ENCODE data around the gene PSMB10. TPM values are rescaled to one million over a fixed set of nuclear protein-coding genes. Genes with fewer than 3 reads are reported as not detected.
"Not testable (repeated sequence)": the region's sequence is repeated elsewhere in the genome, so short reads cannot be mapped to it uniquely, and the experiment has no call there.

Gene PSMB10
- polyA plus RNA-seq (ENCODE audit: insufficient read depth in 1 of 5, insufficient read length in 5 of 5, low replicate concordance in 1 of 5), result 10 to 100 TPM; 20.6 to 39.0 (median 27.0) TPM
- long read RNA-seq, donor 1, transcript PSMB10-203 (4 exons, 591 nt), result minor isoform, 6 of 23 reads
- long read RNA-seq, donor 1, transcript PSMB10-201 (8 exons, 1,218 nt), result major isoform, 11 of 23 reads
- long read RNA-seq, donor 1, partial matches to known transcripts, result 6 of 23 reads
- long read RNA-seq, donor 1, other reads (novel, unspliced or antisense), result 0 of 23 reads
- long read RNA-seq, donor 2, transcript PSMB10-203 (4 exons, 591 nt), result major isoform, 8 of 9 reads
- long read RNA-seq, donor 2, partial matches to known transcripts, result 0 of 9 reads
- long read RNA-seq, donor 2, other reads (novel, unspliced or antisense), result 0 of 9 reads
- long read RNA-seq, donor 3, transcript PSMB10-201 (8 exons, 1,218 nt), result major isoform, 11 of 15 reads
- long read RNA-seq, donor 3, partial matches to known transcripts, result 0 of 15 reads
- long read RNA-seq, donor 3, other reads (novel, unspliced or antisense), result 0 of 15 reads
- long read RNA-seq, donor 4, transcript PSMB10-203 (4 exons, 591 nt), result major isoform, 6 of 9 reads
- long read RNA-seq, donor 4, partial matches to known transcripts, result 0 of 9 reads
- long read RNA-seq, donor 4, other reads (novel, unspliced or antisense), result 0 of 9 reads
- long read RNA-seq, donor 5, transcript PSMB10-203 (4 exons, 591 nt), result minor isoform, 13 of 30 reads
- long read RNA-seq, donor 5, transcript PSMB10-201 (8 exons, 1,218 nt), result major isoform, 17 of 30 reads
- long read RNA-seq, donor 5, partial matches to known transcripts, result 0 of 30 reads
- long read RNA-seq, donor 5, other reads (novel, unspliced or antisense), result 0 of 30 reads
- long read RNA-seq, donor 6, transcript PSMB10-203 (4 exons, 591 nt), result minor isoform, 10 of 23 reads
- long read RNA-seq, donor 6, transcript PSMB10-201 (8 exons, 1,218 nt), result major isoform, 13 of 23 reads
- long read RNA-seq, donor 6, partial matches to known transcripts, result 0 of 23 reads
- long read RNA-seq, donor 6, other reads (novel, unspliced or antisense), result 0 of 23 reads
- long read RNA-seq, donor 7, transcript PSMB10-203 (4 exons, 591 nt), result major isoform, 9 of 13 reads
- long read RNA-seq, donor 7, partial matches to known transcripts, result 0 of 13 reads
- long read RNA-seq, donor 7, other reads (novel, unspliced or antisense), result 0 of 13 reads
- long read RNA-seq, donor 8, transcript PSMB10-203 (4 exons, 591 nt), result major isoform, 8 of 9 reads
- long read RNA-seq, donor 8, partial matches to known transcripts, result 0 of 9 reads
- long read RNA-seq, donor 8, other reads (novel, unspliced or antisense), result 0 of 9 reads

DNA sequence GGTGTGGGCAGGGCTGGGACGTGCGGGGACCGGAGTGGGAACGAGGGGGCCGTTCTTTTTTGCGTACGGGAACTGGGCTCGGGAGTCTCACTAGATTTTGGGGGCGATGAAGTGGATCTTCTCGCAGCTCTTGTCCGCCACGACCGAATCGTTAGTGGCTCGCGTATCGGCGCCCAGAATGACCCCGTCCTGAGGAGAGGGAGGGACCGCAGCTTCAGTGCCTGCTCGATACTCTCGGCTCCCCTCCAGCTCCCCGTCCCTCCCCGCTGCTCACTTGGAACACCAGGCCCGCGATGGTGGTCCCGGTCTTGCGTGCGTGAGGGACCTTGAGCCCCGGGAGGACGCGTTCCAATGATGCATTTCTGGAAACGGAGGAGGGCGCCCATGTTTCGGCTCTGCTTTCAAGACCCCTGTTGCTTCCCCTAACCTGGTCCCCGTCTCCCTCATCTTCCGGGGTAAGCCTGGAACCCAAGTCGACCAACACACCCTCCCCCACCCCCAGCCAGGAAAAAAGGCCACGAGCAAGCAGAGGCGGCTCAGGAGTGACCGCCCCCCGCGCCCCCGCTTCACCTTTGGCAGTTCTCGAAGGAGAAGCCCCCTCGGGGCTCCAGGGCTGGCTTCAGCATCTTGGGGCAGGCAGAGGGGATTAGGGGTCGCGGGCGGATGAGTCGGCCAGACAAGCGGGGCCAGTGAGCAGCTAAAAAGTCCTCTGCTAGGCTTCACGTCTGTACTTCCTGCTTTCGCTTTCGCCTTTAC is at the start of gene PSMB10:
PSMB10 (minus strand) TSS at position 727 of the 756 bp plus-strand sequence; CDS start at position 626, 101 bp downstream.
- peak; percentile 37 to 47 for DNase-seq

DNA sequence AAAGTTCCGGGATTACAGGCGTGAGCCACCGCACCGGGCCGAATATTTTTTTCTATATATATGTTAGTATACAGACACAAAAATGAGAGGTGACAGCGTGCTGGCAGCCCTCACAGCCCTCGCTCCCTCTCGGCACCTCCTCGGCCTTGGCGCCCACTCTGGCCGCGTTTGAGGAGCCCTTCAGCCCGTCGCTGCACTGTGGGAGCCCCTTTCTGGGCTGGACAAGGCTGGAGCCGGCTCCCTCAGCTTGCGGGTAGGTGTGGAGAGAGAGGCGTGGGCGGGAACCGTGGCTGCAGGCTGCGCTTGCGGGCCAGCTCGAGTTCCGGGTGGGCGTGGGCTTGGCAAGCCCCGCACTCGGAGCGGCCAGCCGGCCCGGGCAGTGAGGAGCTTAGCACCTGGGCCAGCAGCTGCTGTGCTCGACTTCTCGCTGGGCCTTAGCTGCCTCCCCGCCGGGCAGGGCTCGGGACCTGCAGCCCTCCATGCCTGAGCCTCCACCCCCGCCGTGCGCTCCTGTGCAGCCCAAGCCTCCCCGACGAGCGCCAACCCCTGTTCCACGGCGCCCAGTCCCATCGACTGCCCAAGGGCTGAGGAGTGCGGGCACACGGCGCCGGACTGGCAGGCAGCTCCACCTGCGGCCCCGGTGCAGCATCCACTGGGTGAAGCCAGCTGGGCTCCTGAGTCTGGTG is 45.5 kb upstream of the PSMB10 start:
- no peak for DNase-seq

DNA sequence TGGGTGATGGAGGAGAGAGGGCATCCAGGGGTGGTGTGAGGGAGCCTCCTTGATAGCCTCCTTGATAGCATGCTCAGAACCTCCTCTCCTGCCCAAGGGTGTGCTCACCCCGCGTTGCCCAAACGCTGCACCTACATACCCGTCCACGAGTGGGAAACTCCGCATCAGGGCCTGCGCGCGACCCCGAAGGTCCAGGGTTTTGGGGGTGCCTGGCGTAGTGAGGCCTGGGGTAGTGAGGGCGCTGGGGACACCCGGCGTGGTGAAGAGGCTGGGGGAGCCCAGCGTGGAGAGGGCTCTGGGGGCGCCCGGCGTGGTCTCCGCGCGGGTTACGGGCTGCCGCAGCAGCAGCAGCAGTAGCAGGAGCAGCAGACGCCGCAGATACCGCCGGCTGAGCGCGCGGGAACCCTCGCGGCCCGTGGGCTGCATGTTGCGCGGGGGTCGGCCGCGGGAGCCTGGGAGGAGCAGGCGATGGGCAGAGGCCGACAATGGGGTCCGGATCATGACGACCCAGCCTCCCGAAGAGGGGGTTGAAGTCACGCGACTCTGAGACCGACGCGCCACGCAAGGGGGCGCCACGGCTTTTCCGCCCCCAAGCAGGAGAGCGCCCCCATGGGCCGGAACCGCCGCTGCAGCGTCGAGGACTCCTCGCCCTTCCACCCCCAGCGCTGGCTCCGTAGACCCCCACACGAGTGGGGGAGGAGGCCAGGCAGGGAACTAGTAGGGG is 43.5 kb upstream of the PSMB10 start, which contains the start of gene DPEP3:
DPEP3 (minus strand) TSS at position 545 of the 724 bp plus-strand sequence; CDS start at position 426, 119 bp downstream.
- no peak for DNase-seq

DNA sequence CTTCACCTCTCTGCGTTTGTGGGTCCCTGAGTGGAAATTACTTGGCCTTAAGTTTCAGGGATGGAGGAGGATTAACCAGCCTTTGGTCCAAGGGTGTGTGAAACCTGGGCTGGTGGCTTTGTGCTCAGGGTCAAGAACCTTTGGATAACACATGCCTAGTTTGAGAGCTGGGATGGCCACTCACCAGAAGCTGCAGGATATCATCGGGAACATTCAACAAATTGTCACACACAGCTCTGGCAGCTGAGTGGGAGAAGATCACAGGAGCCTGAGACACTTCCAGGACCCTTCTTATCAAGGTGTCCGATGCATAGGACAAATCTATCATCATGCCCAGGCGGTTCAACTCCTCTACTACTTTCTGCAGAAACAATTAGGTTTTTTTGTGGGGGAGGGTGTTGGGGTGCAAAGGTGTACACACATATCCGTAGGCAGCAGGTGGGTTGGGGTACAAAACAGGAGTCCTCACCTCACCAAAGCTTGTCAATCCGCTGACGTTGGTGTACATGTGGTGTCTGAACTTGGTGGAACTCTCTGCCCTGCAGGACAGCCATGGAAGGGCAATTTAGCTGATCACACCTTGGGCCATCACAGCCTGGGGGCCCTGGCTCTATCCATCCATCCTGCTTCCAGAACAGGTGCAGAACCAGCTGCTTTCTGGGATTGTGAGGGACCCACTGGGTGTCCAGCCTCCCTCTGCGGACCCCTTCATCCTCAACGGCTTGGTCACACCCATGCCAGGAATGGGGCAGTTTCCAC is 41.0 kb upstream of the PSMB10 start:
- no peak for DNase-seq

DNA sequence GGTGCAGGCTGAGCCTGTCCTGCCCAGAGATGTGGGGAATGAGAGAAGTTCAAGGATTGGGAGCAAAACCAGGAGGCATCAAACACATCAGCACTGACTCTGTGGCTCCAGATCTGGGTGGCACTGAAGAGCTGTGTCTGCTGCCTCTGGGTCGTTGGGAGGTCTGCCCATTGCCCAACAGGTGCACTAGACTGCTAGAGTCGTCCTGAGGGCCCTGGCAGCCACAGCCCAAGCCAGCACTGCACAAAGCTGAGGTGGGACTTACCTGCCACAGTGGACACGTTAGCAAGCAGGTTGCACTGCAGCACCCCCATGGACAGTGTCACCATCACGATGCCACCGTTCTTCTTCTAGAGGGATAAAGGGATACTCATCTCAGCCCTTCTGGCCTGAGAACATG is 40.4 kb upstream of the PSMB10 start:
- no peak for DNase-seq

DNA sequence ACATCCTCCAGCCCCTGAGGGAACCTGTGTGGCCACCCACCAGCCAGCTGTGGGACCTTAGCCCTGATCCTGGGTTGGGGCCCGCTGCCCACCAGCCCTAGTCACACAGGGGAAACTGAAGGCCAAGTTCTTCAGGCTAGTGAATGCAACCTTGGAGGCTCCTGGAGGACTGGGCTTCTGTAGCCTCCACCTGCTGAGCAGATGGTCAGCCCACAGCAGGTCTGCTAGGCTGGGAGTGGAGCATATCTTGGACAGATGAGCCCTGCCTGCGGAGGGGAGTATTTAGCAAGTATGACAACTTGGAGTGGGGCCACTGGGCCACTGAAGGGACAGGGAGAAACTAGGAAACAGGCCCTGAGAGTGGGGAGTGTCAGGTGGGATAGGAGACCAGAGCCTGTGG is 39.6 kb upstream of the PSMB10 start:
- no peak for DNase-seq

DNA sequence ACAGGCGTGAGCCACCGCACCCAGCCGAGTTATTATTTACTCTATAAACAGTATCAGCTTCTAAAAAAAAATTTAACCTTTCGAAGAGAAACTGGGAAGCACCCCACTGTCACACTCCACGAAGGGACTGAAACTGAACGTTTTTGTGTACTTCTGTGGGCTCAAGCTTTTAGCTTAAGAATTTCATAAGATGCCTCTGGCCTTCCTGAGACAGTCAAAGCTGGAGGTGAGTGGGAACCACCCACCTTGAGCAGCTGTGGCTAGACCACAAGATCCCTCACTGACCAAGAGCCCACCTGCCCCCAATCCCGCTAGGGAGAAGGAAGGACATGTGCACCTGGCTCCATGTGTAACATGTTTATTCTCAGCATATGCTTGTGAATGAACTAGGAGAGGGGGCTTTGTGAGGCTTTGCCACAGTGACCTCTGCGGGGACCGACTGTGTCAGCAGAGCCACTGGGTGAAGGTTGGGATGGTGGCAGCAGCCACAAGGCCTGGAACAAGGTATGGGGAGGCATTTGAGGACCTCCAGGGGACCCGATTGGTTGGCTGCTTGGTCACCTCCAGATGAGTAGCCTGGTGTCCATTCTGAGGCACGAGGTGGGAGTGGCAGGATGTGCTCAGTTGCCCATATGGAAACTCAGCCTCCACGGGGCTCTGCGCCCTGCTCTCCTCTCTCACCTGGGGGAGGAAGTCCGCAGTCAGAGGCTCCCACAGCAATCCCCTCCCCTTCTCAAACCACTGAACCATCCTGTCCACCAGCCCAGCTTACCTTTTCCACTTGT is 38.9 kb upstream of the PSMB10 start:
- no peak for DNase-seq

DNA sequence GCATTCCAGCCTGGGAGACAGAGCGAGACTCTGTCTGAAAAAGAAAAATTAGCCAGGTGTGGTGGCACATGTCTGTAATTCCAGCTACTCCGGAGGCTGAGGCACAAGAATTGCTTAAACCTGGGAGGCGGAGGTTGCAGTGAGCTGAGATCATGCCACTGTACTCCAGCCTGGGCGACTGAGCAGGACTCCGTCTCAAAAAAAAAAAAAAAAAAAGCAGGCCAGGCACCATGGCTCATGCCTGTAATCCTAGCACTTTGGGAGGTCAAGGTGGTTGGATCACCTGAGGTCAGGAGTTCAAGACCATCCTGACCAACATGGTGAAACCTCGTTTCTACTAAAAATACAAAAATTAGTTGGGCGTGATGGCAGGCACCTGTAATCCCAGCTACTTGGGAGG is 35.6 kb upstream of the PSMB10 start:
- not testable (repeated sequence) for DNase-seq

DNA sequence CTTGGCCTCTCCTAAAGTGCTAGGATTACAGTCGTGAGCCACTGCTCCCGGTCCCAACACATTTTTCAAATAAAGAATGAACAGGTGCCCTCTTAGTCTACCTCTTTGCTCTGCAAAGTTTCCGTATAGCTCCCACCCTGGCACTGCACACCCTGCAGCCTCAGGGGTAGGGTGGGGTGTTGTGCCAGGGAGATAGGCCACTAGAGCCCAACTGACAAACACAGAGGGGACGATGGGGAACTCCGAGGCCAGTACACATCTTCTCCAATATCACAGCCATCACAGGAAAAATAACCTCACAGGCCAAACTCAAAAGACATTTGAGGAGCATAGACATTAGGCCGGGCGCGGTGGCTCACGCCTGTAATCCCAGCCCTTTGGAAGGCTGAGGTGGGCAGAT is 34.5 kb upstream of the PSMB10 start:
- DNase-seq, result no peak

DNA sequence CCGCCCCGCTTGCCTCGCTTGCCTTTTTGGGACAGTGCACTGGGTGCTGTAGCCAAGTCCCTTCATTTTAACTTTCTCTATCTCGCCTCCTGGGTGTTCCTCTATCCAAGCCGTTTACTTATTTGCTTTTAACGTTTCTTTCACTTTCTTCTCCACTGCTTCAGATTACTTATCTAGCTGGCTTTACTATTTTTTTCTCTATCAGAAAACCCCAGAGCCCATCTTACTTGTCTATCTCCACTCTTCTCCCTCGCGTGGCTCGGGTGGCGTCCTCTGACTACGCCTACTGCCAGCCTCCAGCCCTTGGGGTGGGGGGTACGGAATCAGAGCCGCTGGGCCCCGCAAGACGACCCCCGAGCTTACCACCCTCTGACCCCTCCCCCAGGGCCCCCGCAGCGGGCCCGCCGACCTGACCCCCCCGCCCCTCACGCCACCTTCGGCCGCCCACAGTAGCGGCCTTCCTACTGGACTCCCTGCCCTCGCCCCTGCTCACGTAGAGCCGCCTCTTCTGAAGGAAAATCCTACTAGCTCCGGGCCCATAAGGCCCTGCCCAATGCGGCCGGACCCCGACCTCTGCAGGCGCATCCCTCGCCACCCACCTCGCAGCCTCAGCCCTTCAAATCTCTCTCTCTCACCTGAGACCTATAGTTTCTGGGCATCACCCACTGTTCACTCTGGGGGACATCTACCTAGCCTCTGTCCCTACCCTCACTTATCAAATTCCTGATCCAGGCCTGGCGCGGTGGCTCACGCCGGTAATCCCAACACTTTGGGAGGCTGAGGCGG is 32.8 kb upstream of the PSMB10 start:
- no peak for DNase-seq

DNA sequence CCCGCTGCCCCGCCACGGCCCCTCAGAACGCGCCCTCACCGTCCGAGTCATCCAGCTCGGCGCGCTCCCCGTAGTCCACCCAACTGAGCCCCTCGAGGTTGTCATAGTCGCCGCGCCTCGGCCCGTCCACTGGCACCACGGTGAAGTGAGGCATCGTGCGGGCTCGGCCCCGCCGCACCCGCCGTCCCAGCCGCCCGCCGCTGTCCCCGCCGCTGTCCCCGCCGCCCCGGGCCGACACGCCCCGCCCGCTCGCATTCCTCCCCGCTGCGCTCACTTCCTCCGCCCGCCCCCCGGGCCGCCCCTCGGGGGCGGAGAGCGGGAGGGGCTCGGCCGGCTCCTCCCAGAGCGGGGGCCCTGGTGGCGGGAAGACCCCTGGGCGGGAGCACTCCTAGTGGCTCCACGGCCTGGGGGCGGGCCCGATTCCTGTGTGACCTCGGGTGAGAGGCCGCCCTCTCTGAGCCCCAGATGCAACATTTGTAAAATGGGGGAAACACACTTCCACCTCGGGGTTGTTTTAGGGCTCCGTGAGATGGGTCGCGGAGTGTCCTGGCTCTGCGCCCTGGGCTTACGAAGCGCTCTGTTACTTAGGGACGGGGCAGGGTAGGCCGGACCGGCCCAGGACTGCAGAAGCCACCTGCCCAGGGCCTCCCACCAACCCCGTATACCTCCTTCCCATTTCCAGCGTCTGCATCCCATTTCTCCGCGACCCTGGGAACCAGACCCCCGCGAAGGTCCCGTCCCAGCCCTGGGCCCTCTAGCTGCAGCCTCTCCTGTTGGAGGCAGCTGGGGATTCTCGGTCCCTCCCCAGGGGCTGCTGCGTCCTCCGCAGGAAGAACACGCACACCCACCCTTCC is 32.0 kb upstream of the PSMB10 start, which contains the start of gene SLC12A4:
SLC12A4 (minus strand) TSS at position 238 of the 854 bp plus-strand sequence; CDS start at position 154, 84 bp downstream.
- peak; percentile 90 for DNase-seq

DNA sequence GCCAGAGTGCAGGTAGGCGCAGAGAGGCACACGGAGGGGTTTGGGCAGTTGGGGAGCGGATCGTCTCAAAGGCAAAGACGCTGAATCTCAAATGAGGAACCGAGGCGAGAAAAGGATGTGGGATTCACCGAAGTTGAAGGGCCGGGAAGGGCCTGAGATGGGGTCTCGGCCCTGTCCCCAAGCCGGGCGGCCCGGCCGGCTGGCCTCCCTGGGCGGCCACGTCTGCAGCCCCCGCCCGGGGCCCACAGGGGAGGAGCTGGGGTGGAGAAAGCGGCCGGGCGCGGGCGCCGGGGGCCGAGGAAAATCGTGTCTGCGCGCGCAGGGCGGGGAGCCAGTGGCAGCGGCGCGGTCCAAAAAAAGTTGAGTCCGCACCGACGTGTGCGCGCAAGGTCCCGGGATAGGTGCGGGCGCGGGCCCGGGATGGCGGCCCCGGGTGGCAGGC is 31.3 kb upstream of the PSMB10 start:
- DNase-seq, result peak in 1 of 2 donors; percentile 38

DNA sequence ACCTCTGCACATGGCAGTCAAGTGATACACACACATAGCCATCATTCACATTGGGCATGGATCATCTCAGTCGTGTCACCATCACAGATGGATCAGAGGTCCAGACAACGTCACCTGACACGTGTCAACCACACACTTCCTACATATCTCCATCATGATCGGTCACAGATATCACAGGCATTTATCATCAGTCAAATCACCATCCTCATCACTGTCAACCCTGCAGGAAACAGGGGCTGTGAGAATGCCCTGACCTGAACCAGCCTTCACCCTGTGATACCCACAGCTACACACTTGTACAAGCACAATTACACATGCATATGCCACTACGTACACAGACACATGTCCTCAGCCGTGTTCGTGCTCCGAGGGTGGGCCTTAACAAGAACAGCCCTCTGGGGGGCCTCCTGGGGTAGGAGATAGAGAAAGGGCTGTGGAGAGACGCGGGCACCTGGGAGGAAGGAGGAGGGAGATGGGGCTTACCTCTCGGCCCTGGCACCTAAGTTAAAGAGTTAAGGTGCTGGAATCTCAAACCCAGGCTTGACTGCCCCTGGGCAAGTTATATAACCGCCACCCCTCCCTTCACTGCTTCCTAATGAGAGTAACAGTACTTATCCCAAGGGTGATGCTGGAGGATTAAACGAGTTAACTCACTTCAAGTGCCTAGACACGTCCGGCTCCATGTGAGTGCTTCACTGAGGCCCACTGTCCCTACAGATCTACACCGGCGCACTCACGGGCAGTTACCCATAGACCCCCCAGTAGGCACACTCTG is 30.7 kb upstream of the PSMB10 start:
- DNase-seq, result no peak

DNA sequence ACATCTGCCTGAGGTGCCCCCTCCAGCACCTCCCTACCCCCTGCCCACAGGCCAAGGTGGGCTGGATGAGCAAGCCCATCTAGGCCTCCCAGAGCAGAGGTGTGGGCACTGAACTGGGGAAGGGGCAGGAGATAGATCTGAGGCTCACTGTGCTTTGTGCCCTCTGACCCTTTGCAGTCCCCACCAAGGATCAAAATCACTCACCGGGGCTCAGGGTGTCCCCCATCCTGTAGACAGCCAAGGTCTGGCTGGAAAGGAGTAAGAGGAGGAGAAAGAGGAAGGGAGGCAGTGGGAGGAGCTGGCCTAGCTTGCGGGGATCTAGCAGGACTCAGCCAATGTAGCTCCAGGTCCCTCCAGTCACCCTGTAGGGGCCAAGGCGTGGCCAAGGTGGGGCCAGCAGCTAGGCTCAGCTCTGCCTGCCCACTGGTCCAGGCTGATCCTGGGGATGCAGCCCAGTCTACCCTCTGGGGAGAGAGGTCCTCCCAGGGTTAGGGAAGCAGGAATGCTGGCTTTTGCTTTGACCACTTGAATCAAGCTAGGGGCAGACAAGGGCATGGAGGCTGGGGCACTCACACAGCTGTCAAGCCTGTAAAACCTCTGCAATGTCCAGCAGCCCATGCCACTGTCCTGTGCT is 30.0 kb upstream of the PSMB10 start:
- DNase-seq, result no peak

Data from right lung (tissue), 10 donors.